Fibroblast of the aortic adventitia (primary cell): ENCODE results near the gene SPRED2. TPM values are rescaled to one million over a fixed set of nuclear protein-coding genes. Genes with fewer than 3 reads are reported as not detected.
"Not testable (repeated sequence)": the region's sequence is repeated elsewhere in the genome, so short reads cannot be mapped to it uniquely, and the experiment has no call there.

ENCODE experiments used
- DNase-seq: peaks from one replicate; pipeline ENCODE4 v3.0.0-alpha.2; 2010; ENCODE audit warnings: low read depth
- H3K4me3 ChIP-seq: 2 replicates; pipeline ENCODE4 v1.5.1; 2011; ENCODE audit warnings: low read depth, mild to moderate bottlenecking, control low read depth, low read length, moderate library complexity
- total RNA-seq: library from RNA; depleted of rRNA; stranded (reverse); fragments of >200 nt; gene quantifications from 2 replicates; pipeline ENCODE4 v1.2.3, GENCODE V29; 2012; ENCODE audit warnings: low replicate concordance
- TF ChIP-seq, protein P1 (sequence below): IDR thresholded peaks from 2 replicates; pipeline ENCODE4 v1.5.1; 2011; ENCODE audit warnings: mild to moderate bottlenecking, low read length, control low read depth, inconsistent platforms; ENCODE audit not compliant: insufficient read depth

SPRED2 gene
- total RNA-seq, 1 donor, result 20.6 TPM

DNA sequence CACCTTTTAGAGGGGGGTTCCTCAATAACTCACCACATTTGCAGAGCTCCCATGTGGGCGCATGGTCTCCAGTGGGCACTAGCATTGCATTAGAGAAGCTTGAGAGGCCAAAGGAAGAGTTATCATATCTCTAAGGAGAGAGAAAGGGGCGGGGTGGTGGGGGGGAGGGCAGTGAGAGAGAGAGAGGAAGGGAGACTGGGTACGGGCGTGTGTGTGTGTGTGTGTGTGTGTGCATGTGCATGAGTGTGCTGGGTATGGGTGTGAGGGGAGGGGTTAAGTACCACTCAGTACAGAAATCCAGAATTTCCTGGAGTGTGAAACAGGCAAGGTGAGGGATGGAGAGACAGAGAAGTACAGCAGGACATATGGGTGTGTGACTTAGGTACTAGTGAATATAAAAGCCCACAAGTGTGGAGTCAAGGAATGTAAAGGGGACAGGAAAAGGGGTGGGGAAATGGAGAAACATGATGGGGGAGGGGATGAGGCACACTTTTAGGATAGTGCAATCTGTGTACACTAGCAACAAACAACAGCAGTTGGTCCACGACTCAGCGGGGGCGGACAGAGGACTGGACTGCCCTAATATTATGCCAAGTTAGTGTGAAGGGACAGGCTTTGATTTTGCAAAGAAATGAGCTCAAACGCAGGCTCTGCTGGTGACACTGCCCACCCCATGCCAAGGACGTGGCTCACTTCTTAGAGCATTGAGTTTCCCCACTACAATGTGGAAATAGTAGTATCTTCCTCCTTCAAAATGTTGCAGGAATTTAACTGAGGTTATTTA is 91.3 kb downstream of the SPRED2 start:
- TF ChIP-seq, protein P1, sequence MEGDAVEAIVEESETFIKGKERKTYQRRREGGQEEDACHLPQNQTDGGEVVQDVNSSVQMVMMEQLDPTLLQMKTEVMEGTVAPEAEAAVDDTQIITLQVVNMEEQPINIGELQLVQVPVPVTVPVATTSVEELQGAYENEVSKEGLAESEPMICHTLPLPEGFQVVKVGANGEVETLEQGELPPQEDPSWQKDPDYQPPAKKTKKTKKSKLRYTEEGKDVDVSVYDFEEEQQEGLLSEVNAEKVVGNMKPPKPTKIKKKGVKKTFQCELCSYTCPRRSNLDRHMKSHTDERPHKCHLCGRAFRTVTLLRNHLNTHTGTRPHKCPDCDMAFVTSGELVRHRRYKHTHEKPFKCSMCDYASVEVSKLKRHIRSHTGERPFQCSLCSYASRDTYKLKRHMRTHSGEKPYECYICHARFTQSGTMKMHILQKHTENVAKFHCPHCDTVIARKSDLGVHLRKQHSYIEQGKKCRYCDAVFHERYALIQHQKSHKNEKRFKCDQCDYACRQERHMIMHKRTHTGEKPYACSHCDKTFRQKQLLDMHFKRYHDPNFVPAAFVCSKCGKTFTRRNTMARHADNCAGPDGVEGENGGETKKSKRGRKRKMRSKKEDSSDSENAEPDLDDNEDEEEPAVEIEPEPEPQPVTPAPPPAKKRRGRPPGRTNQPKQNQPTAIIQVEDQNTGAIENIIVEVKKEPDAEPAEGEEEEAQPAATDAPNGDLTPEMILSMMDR, result no peak
- H3K4me3 ChIP-seq, result no peak overlapping the region
- DNase-seq, result no peak

DNA sequence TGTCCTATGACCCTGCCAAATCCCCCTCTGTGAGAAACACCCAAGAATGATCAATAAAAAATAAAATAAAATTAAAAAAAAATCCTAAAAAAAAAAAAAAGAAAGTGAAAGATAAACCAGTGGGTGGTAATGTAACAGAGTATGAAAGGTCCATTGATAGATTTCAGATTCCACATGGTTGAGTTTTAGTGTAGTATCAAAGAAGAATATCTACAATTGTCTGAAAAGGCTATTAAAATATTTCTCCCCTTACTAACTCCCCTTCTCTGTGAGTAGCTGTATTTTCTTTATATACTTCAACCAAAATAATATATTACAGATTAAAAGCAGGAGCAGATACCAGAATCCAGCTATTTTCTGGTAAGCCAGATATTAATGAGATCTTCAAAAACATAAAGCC is 92.8 kb downstream of the SPRED2 start:
- no peak overlapping the region for H3K4me3 ChIP-seq
- DNase-seq, result no peak
- TF ChIP-seq, protein P1, result no peak

- DNase-seq, result not testable (repeated sequence)
Measured at GRCh38 chr2:65338830-65339495, 93.4 kb downstream of the SPRED2 start.

GRCh38 chr2:65337915-65338314 is 94.5 kb downstream of the SPRED2 start:
- not testable (repeated sequence) for H3K4me3 ChIP-seq, DNase-seq

More at GRCh38 chr2:65338830-65339495, 93.4 kb downstream of the SPRED2 start:
- not testable (repeated sequence) for H3K4me3 ChIP-seq

DNA sequence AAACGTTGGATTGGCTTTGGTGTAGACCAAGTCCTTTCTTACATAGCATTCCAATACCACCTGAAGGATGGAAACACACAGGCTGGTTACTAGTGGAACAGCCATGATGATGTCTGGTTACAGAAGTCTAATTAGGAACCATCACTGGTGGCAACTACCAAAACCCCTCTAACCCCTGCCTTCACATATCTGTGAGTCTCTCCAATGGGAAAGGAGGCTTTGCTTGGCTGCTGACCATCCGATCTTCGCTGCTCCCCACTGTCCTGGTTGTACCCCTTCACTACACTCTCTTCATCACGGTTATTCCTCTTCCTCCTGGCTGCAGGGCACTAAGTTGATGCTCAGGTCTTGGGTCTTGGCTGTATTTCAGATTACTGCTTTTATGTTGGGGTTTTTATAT is 97.7 kb downstream of the SPRED2 start:
- no peak for DNase-seq
- TF ChIP-seq, protein P1, result no peak
- no peak overlapping the region for H3K4me3 ChIP-seq

- no peak overlapping the region for H3K4me3 ChIP-seq
- DNase-seq, result no peak
- TF ChIP-seq, protein P1, result no peak
Measured at GRCh38 chr2:65331336-65332025, 100.9 kb downstream of the SPRED2 start.

DNA sequence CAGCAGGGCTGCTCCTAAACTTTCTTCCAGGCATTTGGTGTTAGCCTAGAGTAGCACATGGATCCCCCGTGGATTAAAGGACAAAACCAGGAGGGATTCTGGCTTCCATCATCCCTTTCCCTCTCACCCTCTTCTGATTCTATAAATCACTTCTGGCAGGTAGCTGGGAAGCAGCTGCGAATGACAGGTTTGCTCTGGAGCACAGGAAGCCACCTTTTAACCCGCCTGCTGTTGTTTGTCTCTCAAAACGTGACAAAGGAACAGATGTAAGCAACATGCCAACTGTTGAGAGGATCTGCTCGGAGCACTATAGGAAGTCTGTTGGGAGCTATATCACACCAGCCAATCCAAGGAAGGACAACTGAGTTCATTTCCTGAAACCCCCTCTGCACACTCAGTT is 102.9 kb downstream of the SPRED2 start:
- no peak overlapping the region for H3K4me3 ChIP-seq
- DNase-seq, result no peak
- TF ChIP-seq, protein P1, result no peak
